T47D (cell line): Measurements from ENCODE around the gene WDR43.
A peak's percentile ranks its signal among the peaks of the same experiment; 100 is the strongest.

Experiments
- DNase-seq, 2 experiments: peaks; one replicate each; pipeline versions ENCODE4 v3.0.0 to v3.0.0-alpha.2; 2011 to 2012; ENCODE audit warnings: low read depth in 1 of 2, low spot score in 1 of 2
- JUND ChIP-seq: IDR thresholded peaks from 2 replicates; pipeline ENCODE4 v1.6.1; 2012; ENCODE audit warnings: low read depth
- in situ Hi-C: cut with HindIII; loops from 2 replicates; pipeline ENCODE4 v1.10.0; 2016; ENCODE audit warnings: low sequenced_read_pairs, low pct_unique_long_range_greater_than_20kb

Gene WDR43

DNA sequence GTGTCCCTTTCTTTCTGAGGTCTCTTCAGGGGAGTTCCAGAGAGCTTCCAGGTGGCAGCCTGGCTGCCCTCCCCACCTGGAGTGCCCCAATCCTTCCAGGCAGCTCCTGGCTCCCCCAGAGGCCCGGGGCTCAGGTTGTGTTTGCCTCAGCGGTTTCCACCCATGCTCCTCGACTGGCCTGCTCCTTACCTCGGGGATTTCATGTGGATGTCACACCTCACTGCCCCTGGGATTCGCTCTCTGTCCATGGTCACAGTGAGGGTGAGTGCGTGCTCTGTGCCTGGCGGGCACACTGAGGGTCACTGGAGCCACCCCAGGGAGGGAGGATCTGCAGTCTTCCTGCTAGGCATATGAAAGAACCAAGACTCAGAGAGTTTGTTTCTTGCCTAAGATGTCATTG is 84.6 kb downstream of the WDR43 start:
- no peak for DNase-seq

DNA sequence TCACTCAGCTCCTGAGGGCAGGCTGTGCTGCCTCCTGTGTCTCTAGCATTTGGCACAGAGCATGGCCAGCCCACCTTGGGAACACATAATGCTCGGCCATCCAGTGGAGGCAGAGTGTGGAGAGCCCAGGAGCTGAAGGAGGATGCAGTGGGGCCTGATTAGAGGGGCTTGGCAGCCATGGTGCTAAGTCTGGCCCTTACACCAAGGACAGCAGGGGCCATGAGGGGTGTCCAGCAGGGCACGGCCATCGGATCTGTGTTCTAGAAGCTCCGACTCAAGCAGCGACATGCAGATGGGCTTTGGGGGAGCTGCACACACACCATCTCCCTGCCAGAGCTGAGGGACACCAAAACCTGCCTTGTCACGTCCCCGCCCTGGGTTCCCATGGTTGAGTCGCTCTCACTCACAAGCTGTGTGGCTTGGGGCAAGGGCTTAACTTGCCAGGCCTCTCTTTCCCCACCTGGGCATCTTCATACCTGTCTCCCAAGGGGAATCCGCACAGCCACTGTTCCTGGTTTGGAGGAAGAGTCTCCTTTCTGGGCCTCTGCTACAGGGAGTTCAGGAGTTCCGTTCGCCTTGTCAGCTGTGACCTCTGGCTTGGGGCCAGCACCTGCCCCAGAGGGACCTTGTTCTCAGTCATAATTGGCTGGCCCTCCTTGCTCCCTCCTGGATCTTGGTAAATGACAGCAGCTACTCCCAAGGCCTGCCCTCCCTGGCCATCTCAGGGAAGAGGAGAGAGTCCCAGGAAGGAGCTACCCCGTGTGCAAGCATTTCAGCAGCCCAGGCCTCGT is 85.3 kb downstream of the WDR43 start:
- in situ Hi-C loops: no loop called here
- no peak for TF ChIP-seq JUND
- no peak for DNase-seq

More for the DNA sequence above, 84.6 kb downstream of the WDR43 start:
- TF ChIP-seq JUND: no peak
- in situ Hi-C loops: no loop called here

DNA sequence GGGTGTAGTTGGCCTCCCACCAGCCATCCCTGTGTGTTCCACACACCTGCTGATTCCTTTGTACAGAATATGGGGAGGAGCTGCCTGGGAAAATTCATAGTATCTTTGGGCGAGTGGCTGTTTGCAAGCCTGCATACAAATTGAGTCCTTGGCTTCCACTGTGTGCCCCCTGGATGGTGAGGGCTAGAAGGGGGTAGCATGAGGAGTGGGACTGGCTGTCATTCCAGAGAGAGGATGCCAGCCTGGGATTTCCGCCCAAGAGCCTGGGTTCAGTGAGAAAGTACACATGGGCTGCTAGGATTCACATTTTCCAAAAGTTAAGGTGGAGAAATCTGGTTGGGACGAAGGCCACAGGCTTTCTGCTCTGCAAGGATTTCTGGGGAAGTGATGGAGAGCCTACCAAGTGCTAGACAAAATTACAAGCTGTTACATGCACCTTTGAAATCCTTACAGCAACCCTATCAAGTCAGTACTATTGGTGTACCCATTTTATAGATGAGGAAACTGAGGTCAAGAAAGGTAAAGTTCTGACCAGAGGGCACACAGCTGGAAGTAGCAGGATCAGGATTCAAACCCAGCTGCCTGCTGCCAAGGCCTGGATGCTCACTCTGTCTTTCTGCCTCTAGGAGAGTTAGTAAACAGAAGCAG is 86.0 kb downstream of the WDR43 start:
- DNase-seq: no peak
- TF ChIP-seq JUND: no peak
- in situ Hi-C loops: no loop called here

DNA sequence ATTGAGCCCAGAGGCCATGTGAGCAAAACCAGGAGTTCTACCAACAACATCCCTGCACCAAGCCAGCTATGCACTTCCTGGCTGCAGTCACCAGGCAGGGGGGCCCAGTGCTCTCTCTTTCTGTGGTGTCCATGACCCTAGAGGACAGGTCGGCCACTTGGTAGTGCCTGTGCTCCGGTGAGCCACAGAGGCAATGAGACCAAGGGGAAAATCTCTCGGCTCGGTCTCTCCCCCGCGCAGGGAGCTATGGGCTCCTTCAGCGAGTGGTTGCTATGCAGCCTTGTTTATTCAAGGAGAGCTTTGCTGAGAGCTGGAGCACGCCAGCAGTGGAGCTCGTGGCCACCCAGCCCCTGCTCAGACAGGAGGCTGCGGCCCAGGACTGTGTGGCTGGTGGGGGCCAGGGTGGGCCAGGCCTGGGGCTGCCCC is 86.6 kb downstream of the WDR43 start, which contains the start of gene TOGARAM2:
Gene TOGARAM2, plus strand, starts transcription at position 283 of the 426 bp plus-strand sequence. CDS start 13,537 bp downstream, outside the sequence.
- TF ChIP-seq JUND: no peak
- in situ Hi-C loops: no loop called here
- DNase-seq: peak in 1 of 2 experiments; percentile 15

DNA sequence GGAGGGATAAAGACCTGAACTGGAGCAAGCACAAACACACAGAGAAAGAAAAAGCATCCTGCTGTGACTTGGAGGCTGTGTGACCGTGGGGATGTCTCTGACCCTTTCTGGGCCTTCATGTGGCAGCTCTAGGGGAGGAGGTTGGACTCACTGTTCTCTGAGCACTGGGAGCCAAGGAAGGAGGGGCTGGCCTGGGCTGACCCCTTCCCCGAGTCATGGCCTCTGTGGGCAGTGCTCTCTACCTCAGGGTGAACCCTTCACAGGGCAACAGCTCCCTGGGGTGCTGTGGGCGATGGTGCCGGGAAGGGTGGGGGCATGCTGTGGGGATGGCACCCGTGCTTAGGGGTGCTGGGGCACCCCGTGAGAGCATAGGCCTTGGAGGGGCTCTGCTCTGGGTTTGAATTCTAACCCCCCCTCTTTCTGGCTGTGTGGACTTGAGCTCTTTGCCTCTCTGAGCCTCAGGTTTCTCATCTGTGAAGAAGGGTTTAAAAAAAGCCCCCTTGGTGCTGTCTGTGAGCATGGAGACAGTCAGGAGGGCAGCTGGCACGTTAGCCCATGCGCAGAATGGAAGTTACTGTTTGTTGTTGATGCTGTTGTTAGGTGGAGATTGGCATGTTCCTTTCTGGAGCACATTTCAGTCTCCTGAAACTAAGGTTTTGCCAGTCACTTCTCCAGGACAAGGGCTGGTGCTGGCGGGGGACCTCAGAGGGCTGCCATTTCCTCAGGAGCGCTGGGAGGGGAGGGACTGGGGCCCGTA is 87.3 kb downstream of the WDR43 start:
- TF ChIP-seq JUND: no peak
- no peak for DNase-seq
- in situ Hi-C loops: no loop called here

- DNase-seq: no peak
- in situ Hi-C loops: no loop called here
- no peak for TF ChIP-seq JUND
These were observed 88.0 kb downstream of the WDR43 start for GRCh38 chr2:28982381-28982950.

- DNase-seq: no peak
- no peak for TF ChIP-seq JUND
- in situ Hi-C loops: no loop called here
These were observed 92.0 kb downstream of the WDR43 start for GRCh38 chr2:28986429-28986828.

DNA sequence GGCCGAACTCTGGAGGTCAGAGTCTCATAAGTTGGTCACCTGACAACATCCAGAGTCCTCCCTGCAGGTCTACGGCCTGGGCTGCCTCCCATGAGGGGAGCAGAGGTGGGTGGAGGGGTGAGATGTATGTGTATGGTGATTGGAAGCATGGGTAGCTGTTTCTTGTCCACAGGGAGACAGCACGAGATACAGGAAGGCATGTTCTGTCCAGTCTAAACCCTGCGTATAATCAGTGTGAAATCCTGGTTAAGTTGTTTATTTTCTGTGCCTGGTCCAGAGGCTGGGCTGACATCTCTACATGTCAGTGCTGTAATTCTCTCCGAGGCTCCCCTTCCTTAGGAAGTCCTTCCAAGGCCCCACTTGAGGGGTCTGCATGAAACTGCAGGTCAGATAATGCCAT is 95.5 kb downstream of the WDR43 start:
- DNase-seq: no peak
- TF ChIP-seq JUND: no peak
- in situ Hi-C loops: no loop called here

DNA sequence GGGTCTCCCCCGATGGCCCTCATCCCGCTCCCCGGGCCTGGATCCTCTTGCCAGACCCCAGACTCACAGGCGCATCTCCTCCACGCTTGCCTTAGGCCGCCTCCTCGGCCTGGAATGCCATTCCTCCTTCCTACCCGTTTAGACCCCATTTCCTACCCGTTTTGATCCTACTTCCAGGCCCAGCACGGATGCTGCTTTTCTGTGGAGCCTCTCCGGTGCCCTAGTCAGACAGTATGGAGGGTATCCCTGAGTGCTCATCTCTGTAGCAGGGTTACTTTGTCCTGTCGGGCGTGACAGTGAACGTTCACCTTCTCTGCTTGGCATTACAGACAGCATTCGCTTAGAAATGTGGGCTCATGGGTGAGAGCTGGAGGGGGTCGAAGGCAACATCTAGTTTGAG is 96.0 kb downstream of the WDR43 start:
- no peak for DNase-seq
- in situ Hi-C loops: no loop called here
- no peak for TF ChIP-seq JUND

GRCh38 chr2:28991021-28991420 is 96.6 kb downstream of the WDR43 start:
- in situ Hi-C loops: no loop called here
- no peak for DNase-seq
- TF ChIP-seq JUND: no peak

DNA sequence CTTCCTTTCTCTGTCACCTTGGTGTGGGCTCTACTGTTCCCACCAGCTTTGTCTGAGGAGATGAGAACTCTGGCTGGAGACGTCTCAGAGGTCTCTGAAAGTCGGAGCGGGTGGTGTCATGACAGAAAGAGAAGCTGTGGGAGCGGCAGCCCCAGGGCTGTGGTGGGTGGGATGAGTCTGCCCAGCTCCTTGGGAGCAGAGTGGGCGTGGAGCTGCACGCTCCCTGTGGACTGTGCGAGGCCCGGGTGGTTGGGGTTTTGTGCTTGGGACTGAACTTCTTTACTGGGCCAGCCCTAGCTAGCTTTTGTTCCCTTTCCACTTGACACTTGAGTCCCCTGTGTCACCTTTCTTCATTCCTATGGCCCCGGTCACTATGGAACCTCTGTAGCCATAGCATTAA is 97.0 kb downstream of the WDR43 start:
- in situ Hi-C loops: no loop called here
- TF ChIP-seq JUND: no peak
- DNase-seq: no peak

DNA sequence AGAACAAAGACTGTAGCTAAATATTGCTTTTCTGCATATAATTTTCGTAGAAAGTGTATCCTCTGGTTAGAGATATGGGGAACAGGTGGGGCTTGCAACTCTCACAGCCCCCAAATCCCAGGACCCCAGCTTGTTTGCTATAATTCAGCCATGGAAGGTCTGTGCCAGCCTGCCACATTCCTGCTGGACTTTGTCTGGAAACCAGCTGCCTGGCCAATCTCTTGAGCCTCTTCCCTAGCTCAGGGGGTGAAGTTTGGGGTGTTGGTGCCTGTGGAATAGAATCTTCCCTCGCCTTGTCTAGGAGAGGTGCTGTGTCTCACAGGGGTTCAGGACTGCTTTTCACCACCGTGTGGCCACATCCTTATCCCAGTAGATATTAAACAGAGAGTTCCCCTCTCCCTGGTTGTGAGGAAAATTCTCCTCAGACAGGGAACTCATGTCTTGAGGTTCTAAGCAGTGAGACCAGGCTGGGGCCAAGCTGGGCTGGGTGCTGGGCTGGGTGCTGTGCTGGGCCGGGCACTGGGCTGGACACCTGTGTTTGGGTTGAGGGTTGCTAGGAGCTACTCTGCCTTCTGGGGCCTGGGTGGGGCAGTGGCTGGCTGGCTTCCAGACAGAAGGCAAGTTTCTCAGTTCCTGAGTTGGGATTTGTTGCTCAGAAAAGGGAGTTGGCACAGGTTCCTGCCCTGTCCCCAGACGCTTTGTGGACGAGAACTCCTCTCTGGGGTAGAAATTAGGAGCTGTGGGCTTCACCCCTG is 98.9 kb downstream of the WDR43 start:
- DNase-seq: no peak
- in situ Hi-C loops: no loop called here
- TF ChIP-seq JUND: no peak
